Smooth muscle cell (in vitro differentiated cells): Measurements from ENCODE around the gene TREM2. TPM values are rescaled to one million over a fixed set of nuclear protein-coding genes. Genes with fewer than 3 reads are reported as not detected.

ENCODE experiments used
- DNase-seq: peaks from one replicate; lab custom pipeline; 2025; ENCODE audit not compliant: unreplicated experiment; lab: John Stamatoyannopoulos, UW
- H2AFZ ChIP-seq: fragments of 200-600 bp; sonication (generic); 2 replicates; pipeline ENCODE4 v1.6.0; 2016; ENCODE audit warnings: antibody characterized with exemption, low read depth, mild to moderate bottlenecking
- H3F3A ChIP-seq: fragments of 200-600 bp; sonication (generic); 2 replicates; pipeline ENCODE4 v1.6.0; 2017; ENCODE audit warnings: antibody characterized with exemption, low read depth
- H3K27ac ChIP-seq: fragments of 200-600 bp; sonication (generic); 2 replicates; pipeline ENCODE4 v1.5.1; 2016; ENCODE audit warnings: low read depth, mild to moderate bottlenecking
- H3K27me3 ChIP-seq: fragments of 200-600 bp; sonication (generic); 2 replicates; pipeline ENCODE4 v1.6.1; 2016; ENCODE audit warnings: low read depth, mild to moderate bottlenecking
- H3K36me3 ChIP-seq: fragments of 200-600 bp; sonication (generic); 2 replicates; pipeline ENCODE4 v1.5.1; 2016; ENCODE audit warnings: low read depth
- H3K4me1 ChIP-seq: fragments of 200-600 bp; sonication (generic); 2 replicates; pipeline ENCODE4 v1.5.1; 2016; ENCODE audit warnings: low read depth
- H3K4me2 ChIP-seq: fragments of 200-600 bp; sonication (generic); 2 replicates; pipeline ENCODE4 v1.6.0; 2016; ENCODE audit warnings: mild to moderate bottlenecking
- H3K4me3 ChIP-seq: fragments of 200-600 bp; sonication (generic); 2 replicates; pipeline ENCODE4 v1.5.1; 2016; ENCODE audit warnings: mild to moderate bottlenecking
- H3K79me2 ChIP-seq: fragments of 200-600 bp; sonication (generic); 2 replicates; pipeline ENCODE4 v1.6.0; 2016; ENCODE audit warnings: low read depth, mild to moderate bottlenecking
- H3K9ac ChIP-seq: fragments of 200-600 bp; sonication (generic); 2 replicates; pipeline ENCODE4 v1.6.0; 2016; ENCODE audit warnings: low read depth
- H3K9me3 ChIP-seq: fragments of 200-600 bp; sonication (generic); replicated peaks from 2 replicates; pipeline ENCODE4 v1.5.1; 2016; ENCODE audit warnings: low read depth
- H4K20me1 ChIP-seq: fragments of 200-600 bp; sonication (generic); 2 replicates; pipeline ENCODE4 v1.6.0; 2016; ENCODE audit warnings: low read depth
- WGBS: methylation state at CpG from one replicate; pipeline ENCODE4 v1.1.7; 2016; ENCODE audit warnings: low lambda C conversion rate; 5-methylcytosine and 5-hydroxymethylcytosine counted together
- polyA plus RNA-seq: library from polyadenylated mRNA; unstranded; fragments of >200 nt; fragmentation: Nextera tagmentation; extraction: Ambion mirVana; gene quantifications from 2 replicates; pipeline ENCODE4 v1.2.1, GENCODE V29; 2016
- total RNA-seq: library from RNA; depleted of rRNA; stranded (reverse); fragments of >200 nt; gene quantifications from 2 replicates; pipeline ENCODE4 v1.2.3, GENCODE V29; 2014
- TF ChIP-seq, protein P1 (sequence below): fragments of 200-600 bp; sonication (generic); IDR thresholded peaks from 2 replicates; pipeline ENCODE4 v1.5.1; 2017; ENCODE audit warnings: borderline replicate concordance, mild to moderate bottlenecking, antibody characterized with exemption; ENCODE audit not compliant: insufficient read depth, poor library complexity, severe bottlenecking

The TREM2 gene
- total and polyA plus RNA-seq, 2 experiments from 2014 or later, result not detected

DNA sequence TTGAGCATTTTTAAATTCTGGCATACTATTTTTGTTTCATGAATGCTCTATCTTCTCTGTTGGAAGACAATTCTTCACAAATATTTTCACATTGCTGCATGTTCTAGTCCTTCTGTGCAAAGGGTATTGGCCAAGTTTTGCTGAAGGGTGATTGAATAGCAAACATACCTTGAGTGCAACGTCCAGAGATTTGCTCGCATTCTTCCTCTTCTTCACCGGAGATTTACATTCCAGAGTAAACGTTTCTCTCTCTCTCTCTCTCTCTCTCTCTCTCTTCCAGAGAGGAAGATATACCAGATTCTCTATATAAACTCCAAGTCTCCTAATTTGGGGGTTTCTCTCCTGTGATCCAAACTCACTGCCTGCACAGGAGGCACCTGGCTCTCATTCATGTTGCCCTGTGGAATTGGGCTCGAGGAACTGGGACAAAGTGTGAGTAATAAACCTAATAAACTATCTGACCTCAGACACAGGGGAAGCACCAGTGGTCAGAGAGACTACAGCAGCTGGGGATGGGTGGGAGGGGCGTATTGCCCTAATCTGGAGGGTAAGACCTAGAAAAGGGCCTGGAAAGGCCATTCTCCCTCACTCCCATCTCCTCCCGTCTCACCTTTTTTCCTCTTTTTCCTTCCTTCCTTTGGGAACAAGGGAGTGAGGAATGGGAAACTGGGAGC lies 7.6 kb downstream of the TREM2 start:
- no peaks in the 10 kb centered on the region for H4K20me1 ChIP-seq
- H3K4me2 ChIP-seq, result no peak overlapping the region
- H3K4me3 ChIP-seq, result no peak overlapping the region
- no peak overlapping the region for H3K27ac ChIP-seq
- DNase-seq, result no peak
- H3K36me3 ChIP-seq, result no peaks in the 10 kb centered on the region
- H2AFZ ChIP-seq, result no peak overlapping the region
- TF ChIP-seq, protein P1, sequence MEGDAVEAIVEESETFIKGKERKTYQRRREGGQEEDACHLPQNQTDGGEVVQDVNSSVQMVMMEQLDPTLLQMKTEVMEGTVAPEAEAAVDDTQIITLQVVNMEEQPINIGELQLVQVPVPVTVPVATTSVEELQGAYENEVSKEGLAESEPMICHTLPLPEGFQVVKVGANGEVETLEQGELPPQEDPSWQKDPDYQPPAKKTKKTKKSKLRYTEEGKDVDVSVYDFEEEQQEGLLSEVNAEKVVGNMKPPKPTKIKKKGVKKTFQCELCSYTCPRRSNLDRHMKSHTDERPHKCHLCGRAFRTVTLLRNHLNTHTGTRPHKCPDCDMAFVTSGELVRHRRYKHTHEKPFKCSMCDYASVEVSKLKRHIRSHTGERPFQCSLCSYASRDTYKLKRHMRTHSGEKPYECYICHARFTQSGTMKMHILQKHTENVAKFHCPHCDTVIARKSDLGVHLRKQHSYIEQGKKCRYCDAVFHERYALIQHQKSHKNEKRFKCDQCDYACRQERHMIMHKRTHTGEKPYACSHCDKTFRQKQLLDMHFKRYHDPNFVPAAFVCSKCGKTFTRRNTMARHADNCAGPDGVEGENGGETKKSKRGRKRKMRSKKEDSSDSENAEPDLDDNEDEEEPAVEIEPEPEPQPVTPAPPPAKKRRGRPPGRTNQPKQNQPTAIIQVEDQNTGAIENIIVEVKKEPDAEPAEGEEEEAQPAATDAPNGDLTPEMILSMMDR, result no peak
- no peak overlapping the region for H3K9ac ChIP-seq
- no peaks in the 10 kb centered on the region for H3K4me1 ChIP-seq
- H3K79me2 ChIP-seq, result no peaks in the 10 kb centered on the region
- no peaks in the 10 kb centered on the region for H3F3A ChIP-seq
- WGBS, result 65% methylated on average over 7 of the region's 7 CpGs
- H3K27me3 ChIP-seq, result no peaks in the 10 kb centered on the region
- H3K9me3 ChIP-seq, result no peaks in the 10 kb centered on the region

DNA sequence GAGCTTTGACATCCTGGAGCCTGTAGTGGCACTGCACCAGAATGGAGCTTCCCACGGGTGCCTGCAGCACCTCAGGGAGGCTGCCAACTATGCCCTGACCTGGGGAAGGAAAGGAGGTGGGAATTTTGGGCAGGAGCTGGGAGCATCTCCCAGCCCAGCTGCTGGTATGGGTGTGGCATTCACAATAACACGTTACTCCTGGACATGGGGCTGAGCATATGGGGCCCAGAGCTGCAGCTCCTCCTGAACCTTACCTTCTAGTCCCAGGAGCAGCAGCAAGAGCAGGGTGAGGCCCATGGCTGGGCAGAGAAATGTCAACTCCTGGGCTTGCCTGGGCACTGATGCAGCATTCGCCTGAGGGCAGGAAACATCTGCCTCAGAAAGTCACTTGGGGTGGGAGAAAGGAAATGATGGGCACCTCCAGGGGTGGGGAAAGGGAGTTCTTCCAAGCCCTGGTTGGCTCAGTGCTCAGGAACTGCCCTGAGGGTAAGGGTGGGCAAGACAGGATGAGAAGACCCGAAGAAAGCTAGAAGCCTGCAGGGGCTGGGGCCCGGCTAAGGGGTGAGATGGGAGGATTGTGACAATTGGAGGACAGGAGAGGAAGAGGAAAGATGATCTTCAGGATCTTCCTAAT lies 8.8 kb downstream of the TREM2 start, which contains the start of gene TREML1:
TREML1 (minus strand) TSS at position 356 of the 634 bp plus-strand sequence; CDS start at position 297, 59 bp downstream.
- no peaks in the 10 kb centered on the region for H3K9me3 ChIP-seq
- H3K27me3 ChIP-seq, result no peaks in the 10 kb centered on the region
- TF ChIP-seq, protein P1, result no peak
- WGBS, result 83% methylated on average over 5 of the region's 5 CpGs
- no peaks in the 10 kb centered on the region for H3F3A ChIP-seq
- H4K20me1 ChIP-seq, result no peaks in the 10 kb centered on the region
- no peak within 1 kb of the TSS for H3K27ac ChIP-seq
- H3K4me2 ChIP-seq, result no peak within 1 kb of the TSS
- no peak within 1 kb of the TSS for H3K4me3 ChIP-seq
- H3K79me2 ChIP-seq, result no peaks in the 10 kb centered on the region
- H3K36me3 ChIP-seq, result no peaks in the 10 kb centered on the region
- H3K9ac ChIP-seq, result no peak within 1 kb of the TSS
- no peak for DNase-seq
- no peaks in the 10 kb centered on the region for H3K4me1 ChIP-seq
- H2AFZ ChIP-seq, result no peak within 1 kb of the TSS

DNA sequence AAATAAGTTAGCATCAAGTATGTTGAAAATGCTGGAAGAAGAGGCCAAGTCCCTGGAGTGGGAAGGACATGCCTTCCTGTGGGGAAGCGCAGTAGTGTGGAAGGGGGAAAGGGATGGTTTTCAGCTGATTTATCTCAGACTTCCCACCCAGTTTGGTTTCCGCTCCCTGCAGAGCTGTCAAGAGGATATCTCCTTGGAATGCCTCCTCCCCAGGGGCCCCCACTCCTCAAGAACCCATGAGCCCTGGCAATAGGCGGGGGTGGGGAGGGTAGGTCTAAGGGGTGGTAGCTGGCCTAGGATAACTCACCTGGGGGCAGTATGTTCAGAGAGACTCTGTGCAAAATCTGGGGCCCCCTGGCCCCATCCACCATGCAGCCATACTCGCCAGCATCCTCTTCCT lies 9.5 kb downstream of the TREM2 start:
- DNase-seq, result no peak
- Histone ChIP-seq H3K9ac (no peak overlapping the region), H3K4me3 (no peak overlapping the region), H3K9me3 (no peaks in the 10 kb centered on the region), H3K79me2 (no peaks in the 10 kb centered on the region), H4K20me1 (no peaks in the 10 kb centered on the region), H3K27me3 (no peaks in the 10 kb centered on the region), H3F3A (no peaks in the 10 kb centered on the region), H2AFZ (no peak overlapping the region), H3K36me3 (no peaks in the 10 kb centered on the region), H3K4me2 (no peak overlapping the region), H3K27ac (no peak overlapping the region), H3K4me1 (no peaks in the 10 kb centered on the region)
- 87% methylated on average over 4 of the region's 4 CpGs for WGBS
- TF ChIP-seq, protein P1, result no peak
